Stimulated activated CD8-positive, alpha-beta memory T cell treated with anti-CD3 and anti-CD28 coated beads, Interleukin-4, amount 100 ng/mL, for 4 hours (primary cell): ENCODE results near the gene FAIM2.

ENCODE experiments used
- DNase-seq, 2 donors: peaks; one replicate each; pipeline ENCODE4 v3.0.0-alpha.2; 2020; ENCODE audit warnings: low read depth in 2 of 2, low spot score in 1 of 2

The FAIM2 gene

GRCh38 chr12:49939707-49940106 is 36.0 kb upstream of the FAIM2 start:
- DNase-seq: no peak

DNA sequence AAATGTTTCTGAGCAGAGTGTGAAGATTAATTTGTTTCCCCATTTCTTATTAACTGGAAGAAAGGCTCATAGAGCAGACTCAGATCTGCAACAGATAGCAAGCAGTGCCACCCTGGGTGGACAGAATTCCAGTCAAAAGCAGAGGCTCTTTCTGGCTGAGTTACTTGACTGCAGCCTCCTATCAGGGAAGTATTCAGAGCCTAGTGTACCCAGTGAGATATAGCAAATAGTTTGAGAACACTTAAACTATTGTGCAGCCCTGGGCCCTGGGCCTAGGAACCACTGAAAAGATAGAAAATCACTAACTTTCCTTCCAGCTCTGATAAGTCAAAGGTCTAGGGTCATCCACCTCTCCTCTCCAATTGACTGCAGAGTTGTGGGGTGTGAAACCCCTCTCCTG is 35.6 kb upstream of the FAIM2 start:
- DNase-seq: no peak

GRCh38 chr12:49937639-49938300 is 34.1 kb upstream of the FAIM2 start:
- no peak for DNase-seq

GRCh38 chr12:49936925-49937324 is 33.2 kb upstream of the FAIM2 start:
- DNase-seq: no peak

- DNase-seq: no peak
These were observed 30.8 kb upstream of the FAIM2 start for GRCh38 chr12:49934505-49934904.

DNA sequence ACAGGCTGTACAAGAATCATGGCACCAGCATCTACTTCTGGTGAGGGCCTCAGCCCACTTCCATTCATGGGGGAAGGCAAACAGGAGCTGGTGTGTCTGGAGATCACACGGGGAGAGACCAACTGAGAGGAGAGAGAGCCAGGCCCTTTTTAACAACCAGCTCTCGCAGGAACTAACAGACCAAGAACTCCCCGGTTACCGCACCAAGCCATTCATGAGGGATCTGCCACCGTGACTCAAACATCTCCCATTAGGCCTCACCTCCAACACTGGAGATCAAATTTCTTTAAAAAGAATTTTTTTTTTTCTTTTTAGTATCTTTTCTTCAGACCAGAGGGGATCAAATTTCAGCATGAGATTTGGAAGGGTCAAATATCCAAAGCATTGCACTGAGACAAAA is 30.1 kb upstream of the FAIM2 start:
- no peak for DNase-seq

- no peak for DNase-seq
These were observed 28.9 kb upstream of the FAIM2 start for GRCh38 chr12:49932533-49933130.

DNA sequence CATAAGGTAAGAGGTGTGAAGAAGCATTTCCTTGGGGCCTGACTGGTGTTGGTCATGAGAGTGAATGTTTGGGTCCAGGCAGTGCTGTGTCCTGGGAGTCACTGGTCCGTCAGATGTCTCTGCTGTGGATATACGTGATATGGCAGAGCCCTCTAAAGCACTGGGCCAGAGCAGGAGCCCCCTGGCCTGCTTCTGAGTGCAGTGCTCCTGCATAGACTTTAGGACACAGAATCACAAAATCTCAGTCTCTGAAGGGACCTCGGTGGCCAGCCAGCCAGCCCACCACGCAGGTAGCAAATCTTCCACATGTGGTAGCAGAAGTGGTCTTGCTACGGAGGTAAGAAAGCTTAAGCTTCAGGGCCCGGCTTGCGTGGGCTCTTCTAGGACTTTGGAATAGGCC is 28.3 kb upstream of the FAIM2 start:
- no peak for DNase-seq

DNA sequence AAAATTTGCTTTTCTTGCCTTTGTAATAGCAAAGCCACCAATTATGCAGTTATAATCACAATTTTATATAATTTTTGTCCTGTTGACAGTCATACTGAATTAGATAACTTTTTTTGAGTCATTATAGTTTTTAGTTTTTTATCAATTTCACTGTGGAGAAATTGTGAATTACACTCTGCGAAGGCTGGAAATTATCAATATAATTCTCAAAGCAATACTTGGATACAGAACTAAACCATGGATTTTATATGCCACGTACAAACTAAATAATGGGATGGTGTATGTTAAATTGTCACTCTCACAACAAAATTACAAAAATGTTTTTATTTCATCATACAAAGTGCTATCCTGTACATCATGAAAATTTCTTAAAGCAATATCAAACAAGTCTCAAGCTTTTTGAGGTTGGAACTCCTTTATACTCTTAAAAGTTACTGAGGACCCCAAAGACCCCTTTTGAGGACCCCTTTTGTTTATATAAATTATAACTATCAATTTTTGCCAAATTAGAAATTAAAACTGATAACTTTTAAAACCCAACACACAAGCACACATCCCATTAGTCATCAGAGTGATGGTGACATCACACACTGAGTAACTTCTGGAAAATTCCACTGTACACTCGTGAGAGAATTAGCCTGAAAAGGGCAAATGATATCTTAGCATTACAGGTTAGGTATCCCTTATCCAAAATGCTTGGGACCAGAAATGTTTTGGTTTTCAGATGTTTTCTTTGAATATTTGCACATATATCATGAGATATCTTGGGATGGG is 27.0 kb upstream of the FAIM2 start:
- no peak for DNase-seq

DNA sequence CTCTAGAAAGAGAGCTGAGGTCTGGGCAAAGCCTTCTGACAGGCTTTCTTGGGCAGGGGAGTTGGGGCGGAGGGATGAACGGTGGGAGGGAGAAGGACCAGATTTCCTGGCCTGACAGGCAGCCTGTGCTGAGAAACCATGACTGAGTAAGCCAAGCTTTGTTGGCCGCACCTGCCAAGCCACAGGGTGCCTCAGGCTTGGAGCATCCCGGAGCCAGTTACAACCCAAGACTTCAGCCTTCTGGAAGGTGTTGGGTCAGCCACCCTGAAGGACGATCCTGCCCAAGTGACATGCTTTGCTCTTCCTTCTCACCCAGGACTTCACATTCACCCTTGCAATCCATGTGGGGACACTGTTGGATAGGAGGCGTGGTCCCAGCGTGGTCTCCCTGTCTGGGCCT is 25.9 kb upstream of the FAIM2 start:
- no peak for DNase-seq

DNA sequence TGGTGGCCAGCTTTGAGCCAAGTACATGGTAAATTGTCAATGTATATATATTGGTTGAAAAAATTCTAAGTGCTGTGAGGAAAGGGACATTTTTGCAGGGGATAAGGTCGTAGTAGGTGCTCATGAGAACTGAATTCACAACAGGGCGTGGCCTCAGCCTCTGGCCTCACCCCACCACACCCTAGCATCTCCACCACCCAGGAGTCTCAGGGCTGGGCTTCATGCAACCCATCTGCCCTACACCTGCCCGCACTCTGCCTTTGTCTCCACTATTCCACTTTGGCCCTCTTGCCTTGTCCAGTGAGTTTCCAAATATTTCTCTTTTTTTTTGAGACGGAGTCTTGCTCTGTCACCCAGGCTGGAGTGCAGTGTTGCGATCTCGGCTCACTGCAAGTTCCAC is 24.8 kb upstream of the FAIM2 start:
- no peak for DNase-seq

DNA sequence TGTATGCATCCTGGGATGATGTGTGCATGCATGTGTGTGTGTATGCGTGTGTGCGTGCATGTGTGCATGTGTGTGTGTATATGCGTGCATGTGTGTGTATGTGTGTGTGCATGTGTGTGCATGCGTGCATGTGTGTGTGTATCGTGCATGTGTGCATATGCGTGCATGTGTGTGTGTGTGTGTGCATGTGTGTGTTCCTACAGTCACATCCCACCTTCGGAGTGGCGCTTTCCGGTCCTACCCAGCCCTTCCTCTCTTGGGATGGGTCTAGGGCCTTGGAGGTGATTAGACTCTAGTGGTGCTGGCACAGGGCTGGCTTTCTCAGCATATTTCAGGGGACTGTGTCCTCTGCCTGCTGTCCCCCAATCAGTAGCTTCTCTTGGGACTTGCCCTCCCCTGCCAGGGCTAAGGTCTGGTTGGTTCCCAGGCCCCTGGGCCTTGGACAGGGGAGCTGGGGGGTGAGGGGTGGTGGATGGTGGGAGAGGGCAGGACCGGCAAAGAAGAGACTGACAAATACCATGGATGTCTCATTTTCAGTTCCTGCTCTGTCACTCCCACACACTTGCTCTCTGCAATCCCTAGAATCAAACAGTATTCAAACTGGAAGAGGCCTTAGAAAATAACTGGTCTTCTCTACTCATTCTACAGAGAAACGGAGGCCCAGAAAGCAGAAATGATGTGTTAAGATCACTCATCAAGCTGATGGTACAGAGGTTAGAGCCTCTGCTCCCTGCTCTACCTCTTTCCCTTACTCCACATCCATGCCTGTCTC is 21.9 kb upstream of the FAIM2 start:
- DNase-seq: no peak

DNA sequence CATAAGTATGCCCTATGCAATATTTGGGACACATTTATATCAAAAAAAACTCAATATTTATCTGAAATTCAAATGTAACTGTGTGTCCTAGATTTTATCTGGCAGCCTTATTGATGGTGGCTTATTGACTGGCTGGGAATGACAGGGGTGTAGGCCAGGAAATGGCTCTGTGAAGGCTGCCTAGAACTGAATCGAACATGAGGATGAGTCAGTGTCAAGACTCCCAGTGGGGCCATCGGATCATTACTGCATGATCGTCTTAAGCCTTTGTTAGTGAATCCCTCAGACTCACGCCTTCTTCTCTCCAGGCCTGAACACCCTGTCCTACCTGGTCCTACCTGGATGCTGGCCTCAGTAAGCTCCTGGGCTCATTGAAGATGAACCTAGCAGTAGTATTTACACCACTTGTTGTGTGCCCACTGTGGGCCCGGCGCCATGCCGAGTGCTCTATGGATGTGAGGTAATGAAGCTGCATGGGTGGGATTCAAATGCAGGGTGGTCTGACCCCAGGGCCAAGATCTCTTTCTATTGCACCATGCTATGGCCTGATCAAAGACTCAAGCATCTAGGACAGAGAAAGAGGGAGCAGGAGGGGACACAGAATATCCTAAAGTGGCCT is 21.0 kb upstream of the FAIM2 start:
- DNase-seq: no peak

GRCh38 chr12:49923880-49924556 is 20.3 kb upstream of the FAIM2 start:
- DNase-seq: no peak

GRCh38 chr12:49923035-49923644 is 19.4 kb upstream of the FAIM2 start:
- DNase-seq: no peak

DNA sequence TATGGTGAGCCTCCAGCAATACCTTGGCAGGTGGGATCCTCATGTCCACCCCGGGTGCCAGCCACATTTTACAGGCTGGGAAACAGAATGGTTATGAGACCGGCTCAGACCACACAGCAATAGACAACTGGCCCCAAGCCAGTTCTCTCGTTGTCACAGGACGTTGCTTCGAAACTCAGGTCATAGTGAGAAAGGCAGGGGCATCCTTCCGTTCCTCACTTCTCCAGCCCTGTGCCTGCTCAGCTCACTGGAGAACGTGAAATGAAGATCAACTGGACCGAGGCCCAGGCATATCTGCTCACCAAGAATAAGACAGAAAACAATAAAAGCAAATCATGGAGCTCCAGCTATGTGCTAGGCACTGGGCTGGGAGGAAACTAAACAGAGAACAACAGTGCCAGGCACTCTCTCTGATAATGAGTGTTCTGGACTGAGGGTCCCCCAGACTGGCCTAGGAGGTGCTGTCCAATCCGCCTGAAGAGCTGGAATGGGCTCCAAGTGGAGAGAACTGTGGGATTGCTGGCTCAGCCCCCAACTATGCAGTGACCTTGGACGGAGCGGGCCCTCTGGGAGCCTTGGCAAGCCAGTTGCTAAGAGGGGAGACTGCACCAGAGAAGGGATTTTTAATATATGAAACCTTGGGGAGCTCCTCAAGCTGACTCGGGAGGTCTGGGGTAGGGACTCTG is 18.8 kb upstream of the FAIM2 start:
- no peak for DNase-seq

DNA sequence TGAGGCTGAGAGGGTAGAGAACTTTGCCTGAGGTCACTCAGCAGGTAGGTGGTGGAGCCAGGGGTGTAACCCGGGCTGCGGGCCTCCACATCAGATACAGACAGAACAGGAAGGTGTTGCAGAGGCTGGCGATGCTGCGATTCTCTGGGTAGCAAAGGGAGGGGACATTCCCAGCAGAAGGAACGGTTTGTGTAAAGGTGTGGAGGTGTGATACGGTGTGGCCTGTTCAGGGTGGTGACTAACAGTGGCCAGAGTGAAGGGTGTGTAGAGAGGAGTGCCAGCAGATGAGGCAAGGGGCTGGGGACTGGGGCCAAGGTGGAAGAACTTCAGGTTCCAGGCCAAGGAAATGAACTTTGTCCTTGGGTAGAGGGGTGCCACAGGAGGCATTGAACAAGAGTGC is 18.2 kb upstream of the FAIM2 start:
- no peak for DNase-seq

DNA sequence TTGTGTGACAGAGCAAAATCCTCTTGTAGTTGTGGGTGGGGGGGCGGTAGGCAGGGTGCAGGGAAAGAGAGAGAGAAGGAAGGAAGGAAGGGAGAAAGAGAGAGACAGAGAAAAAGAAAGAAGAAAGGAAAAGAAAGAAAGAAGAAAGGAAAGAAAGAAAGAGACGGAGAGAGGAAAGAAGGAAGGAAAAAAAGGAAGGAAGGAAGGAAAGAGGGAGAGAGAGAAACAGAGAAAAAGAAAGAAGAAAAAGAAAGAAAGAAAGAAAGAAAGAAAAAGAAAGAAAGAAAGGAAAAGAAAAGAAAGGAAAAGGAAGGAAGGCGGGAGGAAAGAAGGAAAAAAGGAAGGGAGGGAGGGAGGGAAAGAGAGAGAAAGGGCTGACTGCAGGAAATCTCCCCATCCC is 17.6 kb upstream of the FAIM2 start:
- no peak for DNase-seq

- no peak for DNase-seq
These were observed 17.2 kb upstream of the FAIM2 start for GRCh38 chr12:49920915-49921286.
